GM13977 (cell line): ENCODE data around the gene FRRS1.

Experiments used
- DNase-seq: peaks from one replicate; pipeline ENCODE4 v3.0.0; 2012; ENCODE audit warnings: low spot score
- CTCF ChIP-seq: IDR thresholded peaks from 2 replicates; pipeline ENCODE4 v1.5.1; 2012; ENCODE audit warnings: mild to moderate bottlenecking, control low read depth; ENCODE audit not compliant: insufficient read depth; ENCODE audit errors: extremely low read depth, missing control alignments
- in situ Hi-C: fragments of 300-500 bp; cut with MboI; formaldehyde crosslinking; loops from one replicate; pipeline ENCODE4 v1.12.0; 2022; ENCODE audit warnings: low sequenced_read_pairs, low pct_unique_long_range_greater_than_20kb, mixed read lengths, inconsistent platforms; ENCODE audit not compliant: unreplicated experiment

FRRS1 gene

GRCh38 chr1:99749504-99750347, 16.7 kb downstream of the FRRS1 start:
- TF ChIP-seq CTCF, result no peak
- in situ Hi-C loops, result no loop called here
- DNase-seq, result no peak

- TF ChIP-seq CTCF, result no peak
- in situ Hi-C loops, result no loop called here
- DNase-seq, result no peak
Observed at GRCh38 chr1:99748419-99748818, 18.0 kb downstream of the FRRS1 start.

GRCh38 chr1:99745684-99746083, 20.8 kb downstream of the FRRS1 start:
- DNase-seq, result no peak
- TF ChIP-seq CTCF, result no peak
- in situ Hi-C loops, result no loop called here

- in situ Hi-C loops, result no loop called here
- TF ChIP-seq CTCF, result no peak
- no peak for DNase-seq
Observed at GRCh38 chr1:99745061-99745460, 21.4 kb downstream of the FRRS1 start.

- DNase-seq, result no peak
- in situ Hi-C loops, result no loop called here
- TF ChIP-seq CTCF, result no peak
Observed at GRCh38 chr1:99740141-99740540, 26.3 kb downstream of the FRRS1 start.

- in situ Hi-C loops, result no loop called here
- no peak for TF ChIP-seq CTCF
- no peak for DNase-seq
Observed at GRCh38 chr1:99738858-99739465, 27.5 kb downstream of the FRRS1 start.
